Measurements from ENCODE around the gene BHLHA15. TPM values are rescaled to one million over a fixed set of nuclear protein-coding genes. Genes with fewer than 3 reads are reported as not detected.

BHLHA15 gene
- total RNA-seq, 4 donors from 2014 or later, result 2.0 to 7.3 TPM; not detected in 2

DNA sequence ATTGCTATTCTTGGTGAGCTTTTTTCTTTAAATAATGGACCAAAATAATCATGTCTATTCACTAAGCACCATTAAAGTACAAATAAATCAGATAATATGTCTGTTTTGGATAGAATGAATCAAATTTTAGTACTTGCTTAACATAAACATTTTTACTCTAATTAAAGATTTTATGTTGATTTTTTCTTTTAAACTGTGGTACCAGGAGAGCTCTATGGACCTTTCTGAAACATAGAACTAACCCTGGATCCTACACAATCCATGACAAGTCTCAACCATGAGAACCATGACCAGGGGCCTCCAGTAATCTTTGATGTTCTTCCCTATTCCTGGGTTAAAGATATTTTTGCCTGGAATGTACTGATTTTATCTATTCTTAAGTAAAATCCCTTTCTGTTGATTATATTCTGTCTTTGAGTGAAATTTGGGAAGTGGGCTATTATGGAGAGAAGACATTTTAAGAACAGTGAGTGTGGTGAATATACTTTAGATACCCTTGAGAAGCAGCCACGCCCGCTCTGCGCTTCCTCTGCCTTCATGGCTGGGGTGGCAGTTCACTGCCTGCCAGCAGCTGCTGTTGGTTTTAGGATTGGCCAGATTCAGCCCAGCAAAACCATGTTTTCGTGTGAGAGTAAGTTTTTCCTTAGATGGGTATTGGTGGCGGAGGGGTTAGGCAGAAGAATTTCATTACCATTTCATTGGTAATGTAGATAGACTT lies 42.2 kb upstream of the BHLHA15 start:
- in situ Hi-C loops (cut with MboI; ENCODE audit: low pct_ligation_motif_present in 1 of 4, low pct_unique_long_range_greater_than_20kb in 1 of 4, low sequenced_read_pairs in 3 of 4), result loop anchor here in 2 of 4 donors (10.0 to 25.0 kb wide), 2 partner anchors 144 to 157 kb away; no protein-coding TSS in a partner anchor
- peaks cover 0 to 24% (median 4%) of the 10 kb centered on the region in 4 donors for H3K4me1 ChIP-seq
- 89 to 93% methylated on average over 3 to 5 of the region's 5 CpGs for WGBS, 2 donors (ENCODE audit: low coverage in 1 of 2)
- H3K36me3 ChIP-seq, result peaks cover 0 to 5% (median 0%) of the 10 kb centered on the region in 4 donors
- no peaks in the 10 kb centered on the region for H3K9me3 ChIP-seq
- no peak for TF ChIP-seq EP300 (IDR thresholded peaks at IDR 0.05; ENCODE audit: low read depth)
- no peak for TF ChIP-seq POLR2A (IDR thresholded peaks at IDR 0.05)
- TF ChIP-seq POLR2AphosphoS5 (IDR thresholded peaks at IDR 0.05), result no peak
- TF ChIP-seq, protein P1, sequence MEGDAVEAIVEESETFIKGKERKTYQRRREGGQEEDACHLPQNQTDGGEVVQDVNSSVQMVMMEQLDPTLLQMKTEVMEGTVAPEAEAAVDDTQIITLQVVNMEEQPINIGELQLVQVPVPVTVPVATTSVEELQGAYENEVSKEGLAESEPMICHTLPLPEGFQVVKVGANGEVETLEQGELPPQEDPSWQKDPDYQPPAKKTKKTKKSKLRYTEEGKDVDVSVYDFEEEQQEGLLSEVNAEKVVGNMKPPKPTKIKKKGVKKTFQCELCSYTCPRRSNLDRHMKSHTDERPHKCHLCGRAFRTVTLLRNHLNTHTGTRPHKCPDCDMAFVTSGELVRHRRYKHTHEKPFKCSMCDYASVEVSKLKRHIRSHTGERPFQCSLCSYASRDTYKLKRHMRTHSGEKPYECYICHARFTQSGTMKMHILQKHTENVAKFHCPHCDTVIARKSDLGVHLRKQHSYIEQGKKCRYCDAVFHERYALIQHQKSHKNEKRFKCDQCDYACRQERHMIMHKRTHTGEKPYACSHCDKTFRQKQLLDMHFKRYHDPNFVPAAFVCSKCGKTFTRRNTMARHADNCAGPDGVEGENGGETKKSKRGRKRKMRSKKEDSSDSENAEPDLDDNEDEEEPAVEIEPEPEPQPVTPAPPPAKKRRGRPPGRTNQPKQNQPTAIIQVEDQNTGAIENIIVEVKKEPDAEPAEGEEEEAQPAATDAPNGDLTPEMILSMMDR (IDR thresholded peaks at IDR 0.05), result peak in 2 of 5 experiments; percentile 3 to 13
- H3K4me3 ChIP-seq, result no peak overlapping the region
- DNase-seq, result no peak
- no peaks in the 10 kb centered on the region for H3K27me3 ChIP-seq
- H3K27ac ChIP-seq, result no peak overlapping the region
- intact Hi-C loops (cut with DNase I; ENCODE audit: low total_unique reads), result loop anchor here (5.0 kb wide), 2 partner anchors 62 to 147 kb away; partner anchors contain the start of gene LMTK2

DNA sequence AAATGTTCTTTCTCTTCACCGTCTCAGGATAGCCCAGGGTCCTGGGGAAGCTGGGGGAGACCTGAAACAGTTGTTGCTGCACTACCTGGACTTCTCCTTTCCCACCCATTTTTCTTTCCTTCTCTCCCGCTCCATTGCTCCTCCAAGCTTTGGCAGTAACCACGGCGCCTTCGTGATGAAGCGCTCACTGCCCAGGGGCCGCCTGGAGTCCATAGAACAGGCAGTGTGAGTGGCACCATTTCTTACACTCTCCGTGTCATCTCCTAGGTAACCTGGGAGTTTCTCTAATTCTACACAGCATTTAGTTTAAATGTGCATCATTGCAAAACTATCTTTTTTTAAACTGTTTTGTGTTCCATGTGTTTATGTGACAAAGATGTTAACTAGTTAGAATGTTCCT lies 40.3 kb upstream of the BHLHA15 start:
- WGBS, 2 donors (ENCODE audit: low coverage in 1 of 2), result 90 to 94% methylated on average over 4 to 8 of the region's 8 CpGs
- peaks cover 0 to 7% (median 0%) of the 10 kb centered on the region in 4 donors for H3K4me1 ChIP-seq

GRCh38 chr7:98171449-98171848 lies 39.8 kb upstream of the BHLHA15 start:
- no peak overlapping the region for H3K4me3 ChIP-seq
- WGBS, 2 donors (ENCODE audit: low coverage in 1 of 2), result 94 to 96% methylated on average over 3 to 24 of the region's 24 CpGs
- DNase-seq, result no peak
- in situ Hi-C loops (cut with MboI; ENCODE audit: low pct_ligation_motif_present in 1 of 4, low pct_unique_long_range_greater_than_20kb in 1 of 4, low sequenced_read_pairs in 3 of 4), result loop anchor here in 2 of 4 donors (5.0 to 25.0 kb wide), 2 partner anchors 149 to 159 kb away; no protein-coding TSS in a partner anchor
- TF ChIP-seq POLR2AphosphoS5 (IDR thresholded peaks at IDR 0.05), result no peak
- TF ChIP-seq, protein P1 (IDR thresholded peaks at IDR 0.05), result no peak
- TF ChIP-seq EP300 (IDR thresholded peaks at IDR 0.05; ENCODE audit: low read depth), result no peak
- no peak for TF ChIP-seq POLR2A (IDR thresholded peaks at IDR 0.05)
- intact Hi-C loops (cut with DNase I; ENCODE audit: low total_unique reads), result no loop called here
- H3K9me3 ChIP-seq, result no peaks in the 10 kb centered on the region
- no peaks in the 10 kb centered on the region for H3K27me3 ChIP-seq
- no peak overlapping the region for H3K27ac ChIP-seq
- peaks cover 0 to 5% (median 0%) of the 10 kb centered on the region in 4 donors for H3K36me3 ChIP-seq
- peaks cover 0 to 7% (median 0%) of the 10 kb centered on the region in 4 donors for H3K4me1 ChIP-seq

More for the DNA sequence above, 40.3 kb upstream of the BHLHA15 start:
- in situ Hi-C loops (cut with MboI; ENCODE audit: low pct_ligation_motif_present in 1 of 4, low pct_unique_long_range_greater_than_20kb in 1 of 4, low sequenced_read_pairs in 3 of 4), result loop anchor here in 2 of 4 donors (5.0 to 25.0 kb wide), 2 partner anchors 149 to 159 kb away; no protein-coding TSS in a partner anchor
- Histone ChIP-seq H3K27ac (no peak overlapping the region), H3K36me3 (peaks cover 0 to 5% (median 0%) of the 10 kb centered on the region in 4 donors), H3K27me3 (no peaks in the 10 kb centered on the region), H3K4me3 (no peak overlapping the region), H3K9me3 (no peaks in the 10 kb centered on the region)
- no peak for DNase-seq
- intact Hi-C loops (cut with DNase I; ENCODE audit: low total_unique reads), result no loop called here
- TF ChIP-seq POLR2AphosphoS5 (IDR thresholded peaks at IDR 0.05) (no peak), POLR2A (IDR thresholded peaks at IDR 0.05) (no peak), EP300 (IDR thresholded peaks at IDR 0.05; ENCODE audit: low read depth) (no peak)
- TF ChIP-seq, protein P1 (IDR thresholded peaks at IDR 0.05), result no peak

Measured in transverse colon (tissue), 4 donors.